NCI-H2196 (cell line): ENCODE data around the gene CIT.
"Not testable (repeated sequence)": the region's sequence is repeated elsewhere in the genome, so short reads cannot be mapped to it uniquely, and the experiment has no call there.

Experiments used
- DNase-seq: peaks from one replicate; lab custom pipeline; 2025; ENCODE audit not compliant: unreplicated experiment; lab: John Stamatoyannopoulos, UW

The CIT gene

DNA sequence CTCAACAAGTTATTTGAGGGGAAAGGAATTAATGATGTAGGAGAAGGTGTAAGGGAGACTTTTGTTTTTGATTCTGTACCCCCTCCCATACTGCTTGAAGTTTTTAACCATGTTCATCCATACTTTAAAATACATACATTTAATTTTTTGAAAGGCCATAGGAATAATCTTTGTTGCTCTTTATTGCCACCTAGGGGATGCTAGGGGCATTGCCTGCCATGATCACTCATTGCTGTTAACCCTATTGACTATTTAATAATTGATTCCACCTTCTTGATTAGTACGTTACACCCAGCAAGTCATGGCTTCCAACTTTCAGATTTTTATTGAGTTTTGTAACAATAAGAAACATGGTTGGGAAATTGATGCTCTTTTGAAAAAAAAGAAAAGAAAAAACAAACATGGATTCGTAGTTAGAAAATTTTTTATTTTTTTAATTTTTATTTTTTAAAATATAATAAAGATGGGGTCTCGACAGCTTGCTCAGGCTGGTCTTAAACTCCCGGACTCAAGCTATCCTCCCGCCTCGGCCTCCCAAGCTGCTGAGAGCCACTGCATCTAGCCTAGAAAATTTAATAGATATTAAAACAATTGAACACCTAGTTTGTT, 217.7 kb downstream of the CIT start:
- peak; percentile 31 for DNase-seq

DNA sequence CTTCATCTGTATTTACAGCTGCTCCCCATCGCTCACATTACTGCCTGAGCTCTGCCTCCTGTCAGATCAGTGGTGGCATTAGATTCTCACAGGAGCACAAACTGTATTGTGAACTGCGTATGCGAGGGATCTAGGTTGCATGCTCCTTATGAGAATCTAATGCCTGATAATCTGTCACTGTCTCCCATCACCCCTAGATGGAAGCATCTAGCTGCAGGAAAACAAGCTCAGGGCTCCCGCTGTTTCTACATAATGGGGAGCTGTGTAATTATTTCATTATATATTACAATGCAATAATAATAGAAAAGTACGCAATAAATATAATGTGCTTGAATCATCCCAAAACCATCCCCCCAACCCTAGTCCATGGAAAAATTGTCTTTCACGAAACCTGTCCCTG, 219.0 kb downstream of the CIT start:
- not testable (repeated sequence) for DNase-seq

DNA sequence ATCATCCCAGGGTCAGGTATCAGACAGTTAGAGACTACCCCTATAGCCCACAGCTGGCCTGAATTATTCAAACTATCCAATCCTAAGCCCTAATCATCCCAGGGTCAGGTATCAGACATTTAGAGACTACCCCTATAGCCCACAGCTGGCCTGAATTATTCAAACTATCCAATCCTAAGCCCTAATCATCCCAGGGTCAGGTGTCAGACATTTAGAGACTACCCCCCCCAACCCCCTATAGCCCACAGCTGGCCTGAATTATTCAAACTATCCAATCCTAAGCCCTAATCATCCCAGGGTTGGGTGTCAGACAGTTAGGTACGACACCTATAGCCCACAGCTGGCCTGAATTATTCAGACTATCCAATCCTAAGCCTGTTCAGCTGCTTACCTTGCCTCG, 220.1 kb downstream of the CIT start:
- DNase-seq = not testable (repeated sequence)

DNA sequence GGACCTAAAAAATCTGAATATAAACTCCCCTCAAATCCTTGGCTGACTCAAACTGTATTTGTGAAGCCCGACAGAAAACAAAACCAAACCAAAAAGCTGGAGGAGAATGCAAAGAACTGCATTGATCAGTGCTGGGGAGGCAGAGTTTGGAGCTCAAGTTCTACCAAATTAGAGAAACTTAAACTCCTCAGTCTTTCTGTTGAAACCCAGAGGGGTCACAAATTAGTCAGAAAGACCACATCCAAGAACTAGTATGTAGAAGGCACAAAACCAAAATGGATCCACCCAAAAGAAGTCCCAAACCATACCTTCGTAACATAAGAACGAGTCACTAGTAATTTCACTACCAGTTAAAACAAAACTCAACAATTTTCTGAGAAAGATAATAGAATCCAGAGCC, 224.5 kb downstream of the CIT start:
- DNase-seq = no peak

DNA sequence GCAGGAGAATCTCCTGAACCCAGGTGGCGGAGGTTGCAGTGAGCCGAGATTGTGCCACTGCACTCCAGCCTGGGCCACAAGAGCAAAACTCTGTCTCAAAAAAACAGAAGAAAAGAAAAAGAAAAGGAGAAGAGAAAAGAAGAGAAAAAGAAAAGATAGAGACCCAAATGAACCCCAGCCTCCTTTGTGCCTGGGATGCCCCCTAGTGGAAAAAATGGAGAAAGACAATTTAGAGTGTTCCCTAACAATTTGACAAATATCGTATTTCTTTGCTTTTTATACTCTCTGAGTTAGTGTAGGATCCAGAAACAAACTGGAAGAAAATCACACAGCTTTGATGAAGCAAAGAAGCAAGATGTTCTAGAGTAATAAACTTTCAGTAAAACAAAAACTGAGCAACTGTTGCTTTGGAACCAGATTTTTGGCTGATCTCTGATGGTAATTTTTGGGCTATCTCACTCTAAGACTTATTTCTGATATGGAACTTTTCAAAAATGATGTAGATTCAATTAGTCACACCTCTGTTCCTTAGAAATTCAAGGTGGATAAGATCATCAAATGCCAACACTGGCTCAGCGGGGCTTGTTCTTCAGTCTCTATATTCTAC, 227.8 kb downstream of the CIT start:
- peak; percentile 14 for DNase-seq

DNA sequence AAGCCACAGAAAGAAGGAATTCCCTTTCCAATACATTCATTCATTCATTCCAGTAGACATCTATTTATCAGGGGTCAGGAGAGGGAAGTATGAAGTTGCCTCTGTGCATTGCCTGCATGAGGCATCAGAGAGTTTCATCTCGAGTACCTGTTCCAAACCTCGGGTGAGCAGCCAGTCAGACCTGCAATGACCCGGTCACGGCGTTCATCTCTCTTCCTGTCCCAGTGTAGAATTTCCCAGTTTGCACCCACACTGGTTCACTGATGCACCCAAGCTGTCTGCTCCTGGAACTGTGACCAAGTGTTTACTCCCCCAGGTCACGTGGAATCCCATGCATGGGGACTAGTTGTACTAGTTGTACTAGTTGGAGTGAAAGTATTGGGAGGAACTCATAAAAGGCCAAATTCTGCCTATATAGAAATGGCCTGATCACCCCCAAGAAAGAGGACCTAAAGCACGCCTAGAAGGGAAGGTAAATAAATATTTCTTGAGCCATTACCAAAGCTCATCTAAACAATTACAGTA, 231.5 kb downstream of the CIT start:
- no peak for DNase-seq

DNA sequence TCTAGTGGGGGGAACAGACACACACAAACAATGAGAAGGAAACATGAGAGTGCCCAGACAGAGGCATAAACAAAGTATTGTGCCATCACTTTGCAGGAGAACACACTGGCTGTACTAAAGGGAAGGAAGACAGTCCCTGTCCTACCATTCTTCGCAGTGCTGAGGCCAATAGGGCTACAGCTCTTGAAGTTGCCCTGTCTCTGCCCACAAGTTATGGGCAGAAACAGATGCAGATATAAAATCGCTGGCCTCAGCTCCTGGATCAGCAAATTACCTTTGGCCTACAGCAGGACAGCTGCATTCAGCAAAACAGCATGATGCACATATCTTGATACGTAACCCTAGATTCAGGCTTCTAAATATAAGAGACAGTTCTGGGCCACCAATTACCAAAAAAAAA, 232.2 kb downstream of the CIT start:
- no peak for DNase-seq

DNA sequence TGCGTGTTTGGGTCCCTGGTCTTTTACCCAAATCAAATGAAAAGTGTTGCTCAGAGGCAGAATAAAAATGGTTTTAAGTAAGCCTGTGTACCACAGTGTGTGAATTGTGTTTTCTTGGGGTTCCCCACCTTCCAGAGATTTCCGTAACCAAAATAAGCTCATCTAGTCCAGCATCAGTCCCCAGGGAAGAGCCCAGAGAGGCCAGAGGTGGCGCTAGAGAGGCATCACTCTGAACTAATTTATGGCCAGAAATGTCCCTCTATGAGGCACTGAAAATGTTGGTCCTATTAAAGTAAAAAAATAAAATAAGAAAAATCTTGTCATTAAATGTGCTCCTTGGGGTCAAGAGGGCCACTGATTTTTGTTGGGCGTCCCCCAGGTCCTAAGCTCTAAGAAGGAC, 234.1 kb downstream of the CIT start:
- DNase-seq = no peak
